HFFc6 (cell line): Measurements from ENCODE around the gene LETMD1. TPM values are rescaled to one million over a fixed set of nuclear protein-coding genes. Genes with fewer than 3 reads are reported as not detected.

Experiments
- DNase-seq: peaks from one replicate; pipeline ENCODE4 v3.0.0-alpha.2; 2018
- H3K27ac Mint-ChIP-seq: 2 replicates; pipeline ENCODE4 v1.8.0; 2020; ENCODE audit warnings: mild to moderate bottlenecking, mixed read lengths
- H3K27me3 Mint-ChIP-seq: 2 replicates; pipeline ENCODE4 v1.8.0; 2021; ENCODE audit warnings: mild to moderate bottlenecking, moderate library complexity, mixed read lengths; ENCODE audit not compliant: insufficient read depth
- H3K36me3 Mint-ChIP-seq: 2 replicates; pipeline ENCODE4 v1.8.0; 2021; ENCODE audit warnings: low read depth, mixed read lengths
- H3K4me1 Mint-ChIP-seq: 2 replicates; pipeline ENCODE4 v1.8.0; 2020; ENCODE audit warnings: low read depth, mixed read lengths
- H3K4me3 Mint-ChIP-seq: 2 replicates; pipeline ENCODE4 v1.8.0; 2020; ENCODE audit warnings: mild to moderate bottlenecking, moderate library complexity, mixed read lengths
- H3K9me3 Mint-ChIP-seq: 2 replicates; pipeline ENCODE4 v1.8.0; 2020; ENCODE audit warnings: mild to moderate bottlenecking, mixed read lengths
- CTCF ChIP-seq: fragments of 200-600 bp; sonication (generic); IDR thresholded peaks from 2 replicates; pipeline ENCODE4 v1.5.0; 2021; ENCODE audit warnings: antibody characterized with exemption, mild to moderate bottlenecking
- total RNA-seq, 6 experiments: library from RNA; stranded (reverse); fragmentation: NEBNext Ultra II Directional; extraction: Animal tissue kit (Norgen Biotek cat#: 25700); gene quantifications; 2 replicates in 1 of 6; 3 replicates in 5 of 6; pipeline ENCODE4 v1.2.3, GENCODE V29; 2021

The LETMD1 gene
- total RNA-seq, 6 experiments from 2014 or later = 19.6 to 27.6 (median 25.2) TPM

- Mint-ChIP-seq H3K4me3 (no peak overlapping the region), H3K9me3 (no peaks in the 10 kb centered on the region), H3K27ac (no peak overlapping the region)
Observed at GRCh38 chr12:51055060-51055459, 6.9 kb downstream of the LETMD1 start.

GRCh38 chr12:51056242-51056641, 8.1 kb downstream of the LETMD1 start:
- DNase-seq = peak; percentile 23
- Mint-ChIP-seq H3K36me3 (peaks cover 26% of the 10 kb centered on the region), H3K4me1 (peaks cover 16% of the 10 kb centered on the region), H3K27me3 (no peaks in the 10 kb centered on the region), H3K9me3 (no peaks in the 10 kb centered on the region), H3K4me3 (no peak overlapping the region; the same call in 1 of the 2 replicates), H3K27ac (peak overlapping the region; percentile 25; the same call in 1 of the 2 replicates)
- no peak for TF ChIP-seq CTCF

More at GRCh38 chr12:51055060-51055459, 6.9 kb downstream of the LETMD1 start:
- no peak for TF ChIP-seq CTCF
- Mint-ChIP-seq H3K4me1 (peaks cover 16% of the 10 kb centered on the region), H3K36me3 (peaks cover 22% of the 10 kb centered on the region), H3K27me3 (no peaks in the 10 kb centered on the region)
- DNase-seq = no peak

- Mint-ChIP-seq H3K27me3 (no peaks in the 10 kb centered on the region), H3K4me3 (no peak overlapping the region), H3K9me3 (no peaks in the 10 kb centered on the region), H3K4me1 (peaks cover 9% of the 10 kb centered on the region), H3K36me3 (peaks cover 30% of the 10 kb centered on the region), H3K27ac (no peak overlapping the region)
- TF ChIP-seq CTCF = no peak
- no peak for DNase-seq
Observed at GRCh38 chr12:51059086-51059485, 11.0 kb downstream of the LETMD1 start.

- H3K4me1 Mint-ChIP-seq = no peaks in the 10 kb centered on the region; the same call in 1 of the 2 replicates
- peaks cover 28% of the 10 kb centered on the region for H3K36me3 Mint-ChIP-seq
- TF ChIP-seq CTCF = no peak
- H3K4me3 Mint-ChIP-seq = no peak overlapping the region
- H3K27ac Mint-ChIP-seq = no peak overlapping the region
- no peak for DNase-seq
- H3K9me3 Mint-ChIP-seq = no peaks in the 10 kb centered on the region
- H3K27me3 Mint-ChIP-seq = no peaks in the 10 kb centered on the region
Observed at GRCh38 chr12:51062631-51063397, 14.7 kb downstream of the LETMD1 start.

GRCh38 chr12:51065530-51065929, 17.4 kb downstream of the LETMD1 start:
- Mint-ChIP-seq H3K27me3 (no peaks in the 10 kb centered on the region), H3K4me3 (no peak overlapping the region), H3K9me3 (no peaks in the 10 kb centered on the region), H3K36me3 (peaks cover 26% of the 10 kb centered on the region), H3K27ac (no peak overlapping the region), H3K4me1 (no peaks in the 10 kb centered on the region; the same call in 1 of the 2 replicates)
- TF ChIP-seq CTCF = no peak
- DNase-seq = no peak
